RPMI7951 (cell line): Measurements from ENCODE around the gene NEDD8. TPM values are rescaled to one million over a fixed set of nuclear protein-coding genes. Genes with fewer than 3 reads are reported as not detected.
A peak's percentile ranks its signal among the peaks of the same experiment; 100 is the strongest.
"Not testable (repeated sequence)": the region's sequence is repeated elsewhere in the genome, so short reads cannot be mapped to it uniquely, and the experiment has no call there.

Experiments used
- DNase-seq: peaks from one replicate; pipeline ENCODE4 v3.0.0-alpha.2; 2012; ENCODE audit warnings: low read depth
- total RNA-seq: library from RNA; depleted of rRNA; stranded (reverse); fragments of >200 nt; shearing (Covaris generic); gene quantifications from 2 replicates; pipeline ENCODE4 v1.2.3, GENCODE V29; 2014

NEDD8 gene
- total RNA-seq, 1 experiment from 2014 or later: 306 TPM

GRCh38 chr14:24222987-24223386 lies 9.2 kb downstream of the NEDD8 start:
- DNase-seq: not testable (repeated sequence)

GRCh38 chr14:24219521-24219920 lies 12.6 kb downstream of the NEDD8 start:
- DNase-seq: no peak

GRCh38 chr14:24219080-24219479 lies 13.1 kb downstream of the NEDD8 start:
- DNase-seq: no peak

- DNase-seq: not testable (repeated sequence)
These were observed 15.3 kb downstream of the NEDD8 start for GRCh38 chr14:24216876-24217275.

GRCh38 chr14:24216345-24216699 lies 15.8 kb downstream of the NEDD8 start:
- no peak for DNase-seq

GRCh38 chr14:24215495-24216344 lies 16.4 kb downstream of the NEDD8 start, which contains the start of gene MDP1:
TSS of gene MDP1 (minus strand) at chr14:24216066. CDS start at chr14:24215955, 111 bp downstream.
- peak; percentile 84 for DNase-seq

GRCh38 chr14:24213866-24214662 lies 18.1 kb downstream of the NEDD8 start:
- DNase-seq: no peak

- peak; percentile 97 for DNase-seq
These were observed 19.0 kb downstream of the NEDD8 start, which contains the start of gene CHMP4A for GRCh38 chr14:24212924-24213865. TSS of gene CHMP4A (minus strand) at chr14:24213488. CDS start at chr14:24213439, 49 bp downstream.

- no peak for DNase-seq
These were observed 20.9 kb downstream of the NEDD8 start for GRCh38 chr14:24211311-24211710.

- DNase-seq: no peak
These were observed 24.5 kb downstream of the NEDD8 start for GRCh38 chr14:24207625-24208024.

GRCh38 chr14:24207104-24207551 lies 25.0 kb downstream of the NEDD8 start:
- no peak for DNase-seq

GRCh38 chr14:24206260-24207103 lies 25.7 kb downstream of the NEDD8 start:
- no peak for DNase-seq

GRCh38 chr14:24204163-24205146 lies 27.7 kb downstream of the NEDD8 start:
- DNase-seq: no peak

GRCh38 chr14:24203249-24203886 lies 28.8 kb downstream of the NEDD8 start:
- DNase-seq: not testable (repeated sequence)

GRCh38 chr14:24202538-24202937 lies 29.6 kb downstream of the NEDD8 start:
- DNase-seq: not testable (repeated sequence)

- DNase-seq: no peak
These were observed 33.2 kb downstream of the NEDD8 start for GRCh38 chr14:24198814-24199524.

- DNase-seq: no peak
These were observed 35.1 kb downstream of the NEDD8 start for GRCh38 chr14:24197056-24197450.
